ENCODE data around the gene DRGX.

Gene DRGX

GRCh38 chr10:49373361-49373760 is 22.5 kb downstream of the DRGX start:
- Histone ChIP-seq H3K4me3 (ENCODE audit: low read depth in 1 of 2, low read length in 1 of 2) (no peak overlapping the region), H3K9me3 (no peaks in the 10 kb centered on the region), H3K27me3 (no peaks in the 10 kb centered on the region), H3K4me1 (ENCODE audit: control insufficient read depth in 1 of 2, insufficient read depth in 1 of 2, low read depth in 1 of 2, low read length in 1 of 2) (peaks cover 7% of the 10 kb centered on the region in 2 experiments), H3K27ac (no peak overlapping the region), H3K36me3 (no peaks in the 10 kb centered on the region)
- TF ChIP-seq CTCF (IDR thresholded peaks at IDR 0.05), result no peak

GRCh38 chr10:49371967-49372366 is 23.9 kb downstream of the DRGX start:
- H3K4me3 ChIP-seq (ENCODE audit: low read depth in 1 of 2, low read length in 1 of 2), result no peak overlapping the region
- H3K27ac ChIP-seq, result no peak overlapping the region
- peaks cover 7% of the 10 kb centered on the region in 2 experiments for H3K4me1 ChIP-seq (ENCODE audit: control insufficient read depth in 1 of 2, insufficient read depth in 1 of 2, low read depth in 1 of 2, low read length in 1 of 2)
- H3K36me3 ChIP-seq, result no peaks in the 10 kb centered on the region
- TF ChIP-seq CTCF (IDR thresholded peaks at IDR 0.05), result no peak
- no peaks in the 10 kb centered on the region for H3K9me3 ChIP-seq
- no peaks in the 10 kb centered on the region for H3K27me3 ChIP-seq

- H3K9me3 ChIP-seq, result no peaks in the 10 kb centered on the region
- TF ChIP-seq CTCF (IDR thresholded peaks at IDR 0.05), result no peak
- no peaks in the 10 kb centered on the region for H3K27me3 ChIP-seq
- no peaks in the 10 kb centered on the region for H3K4me1 ChIP-seq (ENCODE audit: control insufficient read depth in 1 of 2, insufficient read depth in 1 of 2, low read depth in 1 of 2, low read length in 1 of 2)
- H3K27ac ChIP-seq, result no peak overlapping the region
- no peak overlapping the region for H3K4me3 ChIP-seq (ENCODE audit: low read depth in 1 of 2, low read length in 1 of 2)
- H3K36me3 ChIP-seq, result no peaks in the 10 kb centered on the region
Measured at GRCh38 chr10:49370326-49371100, 25.4 kb downstream of the DRGX start.

- Histone ChIP-seq H3K27me3 (no peaks in the 10 kb centered on the region), H3K9me3 (no peaks in the 10 kb centered on the region), H3K4me3 (ENCODE audit: low read depth in 1 of 2, low read length in 1 of 2) (no peak overlapping the region), H3K27ac (no peak overlapping the region), H3K4me1 (ENCODE audit: control insufficient read depth in 1 of 2, insufficient read depth in 1 of 2, low read depth in 1 of 2, low read length in 1 of 2) (no peaks in the 10 kb centered on the region), H3K36me3 (no peaks in the 10 kb centered on the region)
- no peak for TF ChIP-seq CTCF (IDR thresholded peaks at IDR 0.05)
Measured at GRCh38 chr10:49369216-49370162, 26.4 kb downstream of the DRGX start.

- Histone ChIP-seq H3K4me1 (ENCODE audit: control insufficient read depth in 1 of 2, insufficient read depth in 1 of 2, low read depth in 1 of 2, low read length in 1 of 2) (no peaks in the 10 kb centered on the region), H3K9me3 (no peaks in the 10 kb centered on the region), H3K36me3 (no peaks in the 10 kb centered on the region), H3K27ac (no peak overlapping the region), H3K27me3 (no peaks in the 10 kb centered on the region), H3K4me3 (ENCODE audit: low read depth in 1 of 2, low read length in 1 of 2) (no peak overlapping the region)
- TF ChIP-seq CTCF (IDR thresholded peaks at IDR 0.05), result no peak
Measured at GRCh38 chr10:49368256-49368655, 27.6 kb downstream of the DRGX start.
